Lower leg skin (tissue), 4 donors: ENCODE data around the gene LMO2. TPM values are rescaled to one million over a fixed set of nuclear protein-coding genes. Genes with fewer than 3 reads are reported as not detected.
A peak's percentile ranks its signal among the peaks of the same experiment; 100 is the strongest.

Experiments
- DNase-seq, 2 donors: peaks; one replicate each; pipeline ENCODE4 v3.0.0-alpha.2; 2019; ENCODE audit warnings: low spot score in 2 of 2
- H3K4me3 ChIP-seq: fragments of 200-600 bp; sonication (generic); 2 replicates; pipeline ENCODE4 v1.5.1; 2017; ENCODE audit warnings: mild to moderate bottlenecking, low read depth; ENCODE audit not compliant: poor library complexity, severe bottlenecking
- POLR2A ChIP-seq, 2 donors: fragments of 450-650 bp; IDR thresholded peaks; one replicate each; pipeline ENCODE4 v1.6.1; 2016 to 2017; ENCODE audit warnings: antibody characterized with exemption in 2 of 2, mild to moderate bottlenecking in 1 of 2, moderate library complexity in 1 of 2
- WGBS, 2 donors: methylation state at CpG; one replicate each; pipeline ENCODE4 v1.1.5; 2018; 5-methylcytosine and 5-hydroxymethylcytosine counted together
- intact Hi-C: fragments of 100-400 bp; cut with DNase I; formaldehyde crosslinking; loops from one replicate; pipeline ENCODE4 v1.15.0; 2023; ENCODE audit warnings: low total_unique reads
- total RNA-seq, 4 donors: library from RNA; depleted of rRNA; stranded (reverse); fragments of >200 nt; gene quantifications; one replicate each; pipeline ENCODE4 v1.1.0, GENCODE V29; 2016
- TF ChIP-seq, protein P1 (sequence below), 3 donors: fragments of 450-650 bp; IDR thresholded peaks; one replicate each; pipeline ENCODE4 v1.5.1; 2016; ENCODE audit warnings: antibody characterized with exemption in 3 of 3, mild to moderate bottlenecking in 3 of 3, moderate library complexity in 2 of 3

The LMO2 gene
- total RNA-seq, 4 donors from 2014 or later = 2.2 to 15.6 (median 9.8) TPM

DNA sequence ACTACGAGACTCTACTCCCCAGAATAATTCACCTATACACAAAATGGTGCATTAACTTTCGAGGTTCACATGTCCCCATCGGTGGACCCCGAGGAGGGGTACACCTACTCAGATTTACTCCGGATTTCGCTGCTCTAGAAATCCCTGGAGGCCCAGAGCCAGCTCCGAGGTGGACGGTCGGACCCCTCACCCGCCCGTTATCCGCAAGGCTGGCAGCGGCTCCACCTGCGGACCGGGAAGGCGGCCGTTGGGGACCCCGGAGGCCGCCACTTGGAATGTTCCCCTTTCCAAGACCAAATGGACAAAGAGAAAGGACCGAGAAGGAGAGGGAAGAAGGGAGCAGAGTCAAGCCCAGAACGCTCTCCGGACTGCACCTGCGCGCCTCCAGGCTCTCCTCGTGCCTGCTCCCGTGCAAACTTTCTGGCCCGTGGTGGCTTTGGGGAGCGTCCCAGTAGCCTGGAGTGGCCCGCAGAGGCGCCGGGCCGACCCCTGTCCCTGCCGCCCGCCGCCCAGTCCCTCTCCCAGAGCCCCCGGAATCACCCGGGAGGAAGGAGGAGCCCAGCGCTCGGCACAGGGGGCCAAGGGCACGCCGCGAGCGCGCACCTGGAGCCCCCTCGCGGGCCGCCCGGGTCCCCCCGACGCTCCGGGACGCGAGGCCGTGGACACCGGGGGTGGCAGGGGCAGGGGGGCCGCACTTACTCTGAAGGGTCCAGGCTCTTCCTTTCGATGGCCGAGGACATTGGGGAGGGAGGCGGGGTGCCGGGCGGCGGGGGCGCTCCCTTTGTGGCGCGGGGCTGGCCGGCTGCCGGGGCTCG lies 23.0 kb downstream of the LMO2 start:
- 5 to 12% methylated on average over 28 to 31 of the region's 68 CpGs for WGBS, 2 donors
- TF ChIP-seq, protein P1, sequence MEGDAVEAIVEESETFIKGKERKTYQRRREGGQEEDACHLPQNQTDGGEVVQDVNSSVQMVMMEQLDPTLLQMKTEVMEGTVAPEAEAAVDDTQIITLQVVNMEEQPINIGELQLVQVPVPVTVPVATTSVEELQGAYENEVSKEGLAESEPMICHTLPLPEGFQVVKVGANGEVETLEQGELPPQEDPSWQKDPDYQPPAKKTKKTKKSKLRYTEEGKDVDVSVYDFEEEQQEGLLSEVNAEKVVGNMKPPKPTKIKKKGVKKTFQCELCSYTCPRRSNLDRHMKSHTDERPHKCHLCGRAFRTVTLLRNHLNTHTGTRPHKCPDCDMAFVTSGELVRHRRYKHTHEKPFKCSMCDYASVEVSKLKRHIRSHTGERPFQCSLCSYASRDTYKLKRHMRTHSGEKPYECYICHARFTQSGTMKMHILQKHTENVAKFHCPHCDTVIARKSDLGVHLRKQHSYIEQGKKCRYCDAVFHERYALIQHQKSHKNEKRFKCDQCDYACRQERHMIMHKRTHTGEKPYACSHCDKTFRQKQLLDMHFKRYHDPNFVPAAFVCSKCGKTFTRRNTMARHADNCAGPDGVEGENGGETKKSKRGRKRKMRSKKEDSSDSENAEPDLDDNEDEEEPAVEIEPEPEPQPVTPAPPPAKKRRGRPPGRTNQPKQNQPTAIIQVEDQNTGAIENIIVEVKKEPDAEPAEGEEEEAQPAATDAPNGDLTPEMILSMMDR (IDR thresholded peaks at IDR 0.05) = no peak
- TF ChIP-seq POLR2A (IDR thresholded peaks at IDR 0.05) = no peak
- H3K4me3 ChIP-seq = peak overlapping the region; percentile 79
- intact Hi-C loops = no loop called here
- peak in 1 of 2 donors; percentile 85 for DNase-seq

DNA sequence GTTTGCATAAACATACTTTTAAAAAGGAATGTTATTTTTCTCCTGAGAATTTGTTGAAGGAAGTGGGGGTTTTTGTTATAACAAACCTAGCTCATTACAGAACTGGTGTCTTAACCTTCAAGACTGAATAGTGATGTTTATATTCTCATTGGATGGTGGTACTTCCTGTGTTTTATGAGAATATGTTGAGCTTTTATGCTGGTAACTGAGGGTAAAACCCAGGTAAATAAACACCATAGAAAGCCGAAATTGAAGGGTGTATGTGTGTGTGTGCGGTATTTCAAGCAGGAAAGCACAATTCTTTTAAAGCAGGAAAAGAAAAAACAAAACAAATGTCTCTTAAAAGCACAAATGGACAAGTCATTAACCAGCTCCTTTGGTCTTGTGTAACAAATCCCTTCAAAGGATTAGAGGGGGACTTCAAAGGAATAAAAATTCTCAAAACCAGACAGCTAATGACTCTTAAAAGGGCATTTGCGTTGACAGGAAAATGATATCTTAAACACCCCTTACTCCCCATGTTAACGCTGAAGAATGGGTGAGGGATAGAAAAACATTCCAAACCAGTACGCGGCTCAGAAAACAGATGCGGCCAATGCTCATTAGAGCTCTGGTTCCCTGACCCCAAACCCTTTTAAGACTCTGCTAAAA lies 23.8 kb downstream of the LMO2 start:
- H3K4me3 ChIP-seq = peak overlapping the region; percentile 79
- no peak for DNase-seq
- 44 to 46% methylated on average over 7 of the region's 7 CpGs for WGBS, 2 donors
- intact Hi-C loops = no loop called here
- TF ChIP-seq POLR2A (IDR thresholded peaks at IDR 0.05) = no peak
- TF ChIP-seq, protein P1 (IDR thresholded peaks at IDR 0.05) = no peak

DNA sequence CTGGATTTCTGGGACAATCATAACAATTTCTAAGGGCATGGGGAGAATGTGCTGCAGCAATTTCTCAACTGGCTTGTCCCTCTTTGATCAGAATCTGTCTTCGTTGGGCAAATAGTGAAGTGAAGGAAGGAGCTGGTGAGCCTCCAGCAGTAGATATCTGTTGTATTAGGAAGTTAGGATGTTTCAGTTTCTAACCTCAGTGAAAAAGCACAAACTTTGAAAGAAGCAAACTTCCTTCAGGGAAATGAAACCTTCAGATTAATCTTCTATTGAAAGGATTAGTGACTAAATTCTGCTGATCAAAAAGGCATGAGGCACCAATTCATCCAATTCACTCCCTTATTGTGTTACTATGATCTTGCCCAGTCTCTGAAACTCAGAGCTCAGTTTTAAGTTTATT lies 24.3 kb downstream of the LMO2 start:
- WGBS, 2 donors = 42% methylated on average over 1 of the region's 1 CpG
- no peak for DNase-seq
- TF ChIP-seq, protein P1 (IDR thresholded peaks at IDR 0.05) = no peak
- TF ChIP-seq POLR2A (IDR thresholded peaks at IDR 0.05) = no peak
- intact Hi-C loops = no loop called here
- no peak overlapping the region for H3K4me3 ChIP-seq

DNA sequence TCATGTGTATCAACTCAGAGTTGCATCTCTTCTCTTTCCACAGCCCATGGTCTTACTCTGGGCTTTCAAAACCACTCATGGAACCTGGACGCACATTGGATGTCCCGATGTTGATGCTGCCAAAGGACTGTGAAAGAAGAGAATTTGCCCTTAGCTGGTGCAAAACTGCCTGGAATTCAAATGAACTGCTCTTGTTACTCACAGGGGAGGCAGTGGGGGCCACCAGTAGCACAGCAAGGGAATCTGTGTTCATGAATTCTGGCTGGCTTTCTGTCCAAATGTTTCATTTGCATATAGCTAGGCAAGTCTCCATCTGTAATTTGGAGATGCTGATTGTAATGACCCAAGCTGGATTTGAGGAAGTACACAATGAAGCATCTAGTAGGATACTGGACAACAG lies 24.9 kb downstream of the LMO2 start:
- no peak overlapping the region for H3K4me3 ChIP-seq
- intact Hi-C loops = no loop called here
- WGBS, 2 donors = 79 to 86% methylated on average over 2 of the region's 2 CpGs
- no peak for TF ChIP-seq POLR2A (IDR thresholded peaks at IDR 0.05)
- TF ChIP-seq, protein P1 (IDR thresholded peaks at IDR 0.05) = no peak
- DNase-seq = peak in 1 of 2 donors; percentile 43

DNA sequence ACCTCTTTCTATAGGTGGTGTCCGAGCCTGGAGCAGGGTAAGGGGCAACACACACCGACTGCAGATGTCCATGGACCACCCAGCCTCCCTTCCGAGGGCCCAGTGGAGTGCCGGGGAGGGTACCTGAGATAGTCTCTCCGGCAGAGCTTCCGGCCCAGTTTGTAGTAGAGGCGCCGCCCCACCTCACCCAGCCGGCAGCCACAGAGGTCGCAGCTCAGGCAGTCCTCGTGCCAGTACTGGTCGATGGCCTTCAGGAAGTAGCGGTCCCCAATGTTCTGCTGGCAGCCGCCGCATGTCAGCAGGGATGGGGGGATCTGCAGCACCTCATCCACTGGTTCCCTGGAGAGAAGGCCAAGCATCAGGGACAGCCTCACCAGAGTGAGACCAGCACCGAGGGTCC lies 27.4 kb downstream of the LMO2 start:
- peak in 1 of 2 donors; percentile 85 for DNase-seq
- H3K4me3 ChIP-seq = no peak overlapping the region
- intact Hi-C loops = no loop called here
- WGBS, 2 donors = 78 to 95% methylated on average over 10 to 12 of the region's 16 CpGs
- TF ChIP-seq POLR2A (IDR thresholded peaks at IDR 0.05) = no peak
- TF ChIP-seq, protein P1 (IDR thresholded peaks at IDR 0.05) = no peak
